ENCODE results near the gene KAZN. TPM values are rescaled to one million over a fixed set of nuclear protein-coding genes. Genes with fewer than 3 reads are reported as not detected.

KAZN gene
- total and polyA plus RNA-seq, 2 of the 8 experiments (the other 6 are each of a cell fraction or from before 2014, with no cell fraction given): 3.7 to 11.8 TPM

GRCh38 chr1:14794136-14794768 is 195.8 kb downstream of the KAZN start:
- ChIA-PET CTCF (ENCODE audit: partially characterized antibody) (interaction anchor here (0.8 to 2.9 kb wide), 5 partner anchors 11 to 266 kb away, joined by 3 to 18 read pairs (median 3); no protein-coding TSS in a partner anchor), POLR2A (ENCODE audit: partially characterized antibody) (no interaction called here)
- DNase-seq (ENCODE audit: low read depth in 1 of 2, low spot score in 2 of 2) (no peak), FAIRE-seq (no peak)
- no peak overlapping the region for H3K4me2 ChIP-seq (ENCODE audit: insufficient read depth in 1 of 2, low read depth in 2 of 2, low read length in 2 of 2)
- H3K56ac ChIP-seq (replicated peaks; ENCODE audit: insufficient read length, low read depth, low read length): no peak overlapping the region
- no peaks in the 10 kb centered on the region; the same call in 1 of the 2 replicates for H3K79me1 ChIP-seq (ENCODE audit: low read depth, low read length)
- no peaks in the 10 kb centered on the region for H3K23me2 ChIP-seq (ENCODE audit: low read depth, low read length)
- H2AK5ac ChIP-seq (ENCODE audit: low read depth, low read length): no peak overlapping the region
- H2BK120ac ChIP-seq (replicated peaks; ENCODE audit: low read depth, low read length): no peak overlapping the region
- TF ChIP-seq RBBP5 (IDR thresholded peaks at IDR 0.05; ENCODE audit: borderline replicate concordance, low read depth, low read length) (no peak), KDM1A (IDR thresholded peaks at IDR 0.05; ENCODE audit: borderline replicate concordance, low read length) (no peak)
- no peak overlapping the region for H3K4me3 ChIP-seq (ENCODE audit: extremely low read depth in 1 of 4, insufficient read depth in 2 of 4, low read depth in 3 of 4, low read length in 4 of 4)
- H3K9ac ChIP-seq (replicated peaks in 1 of 4; ENCODE audit: extremely low read depth in 1 of 4, low read depth in 3 of 4, low read length in 3 of 4): no peak overlapping the region
- H4K20me1 ChIP-seq (replicated peaks in 1 of 2; ENCODE audit: control insufficient read depth in 1 of 2, insufficient read depth in 2 of 2, low read length in 2 of 2): peaks cover 0 to 2% of the 10 kb centered on the region in 2 experiments
- H3K79me2 ChIP-seq (ENCODE audit: control insufficient read depth in 1 of 2, insufficient read depth in 2 of 2, low read length in 2 of 2): no peaks in the 10 kb centered on the region
- 89% methylated on average over 7 of the region's 7 CpGs; no CpG with 5 or more reads in 1 of the 2 experiments for WGBS, 2 experiments (ENCODE audit: extremely low coverage in 1 of 2, insufficient coverage in 1 of 2, insufficient read length in 1 of 2, insufficient replicate concordance in 2 of 2, low coverage in 1 of 2, low lambda C conversion rate in 2 of 2, missing lambda C conversion rate in 1 of 2)
- no peak overlapping the region for H3K27ac ChIP-seq (ENCODE audit: low read depth, low read length)
- peaks cover 0 to under 1% (median 0%) of the 10 kb centered on the region in 4 experiments; a peak in 1 of 7 replicates for H3K4me1 ChIP-seq (replicated peaks in 1 of 4; ENCODE audit: control insufficient read depth in 3 of 4, insufficient read depth in 4 of 4, low read length in 3 of 4)
- H3K23ac ChIP-seq (ENCODE audit: insufficient read length): no peak overlapping the region
- H3K4ac ChIP-seq (replicated peaks; ENCODE audit: insufficient read length, low read depth, low read length): no peak overlapping the region
- no peak overlapping the region for H2BK15ac ChIP-seq (ENCODE audit: low read length)
- no peak overlapping the region for H2AFZ ChIP-seq (ENCODE audit: low read length)
- H3K18ac ChIP-seq (ENCODE audit: extremely low read depth, low read length): no peak overlapping the region
- no peak overlapping the region for H2BK12ac ChIP-seq (ENCODE audit: low read depth, low read length)
- no peak overlapping the region for H3K14ac ChIP-seq (ENCODE audit: insufficient read length)
- no peak overlapping the region for H2BK20ac ChIP-seq (ENCODE audit: low read length)
- no peak overlapping the region for H4K91ac ChIP-seq (replicated peaks; ENCODE audit: insufficient read length, low read length)
- H4K8ac ChIP-seq (ENCODE audit: extremely low read depth, insufficient read depth, low read length): no peak overlapping the region
- no peaks in the 10 kb centered on the region for H3K9me3 ChIP-seq (ENCODE audit: insufficient read depth in 2 of 2, low read depth in 1 of 2, low read length in 1 of 2)
- no peak overlapping the region for H4K5ac ChIP-seq (ENCODE audit: insufficient read length, low read depth, low read length)
- H3K27me3 ChIP-seq (replicated peaks in 1 of 4; ENCODE audit: control insufficient read depth in 3 of 4, extremely low read depth in 1 of 4, insufficient read depth in 3 of 4, low read length in 3 of 4): no peaks in the 10 kb centered on the region
- H3K36me3 ChIP-seq (ENCODE audit: control insufficient read depth in 2 of 4, insufficient read depth in 4 of 4, low read length in 3 of 4): no peaks in the 10 kb centered on the region; a peak in 1 of 8 replicates
- H2BK5ac ChIP-seq (ENCODE audit: low read depth, low read length): no peak overlapping the region
